ENCODE data around the gene PSMD13. TPM values are rescaled to one million over a fixed set of nuclear protein-coding genes. Genes with fewer than 3 reads are reported as not detected.

PSMD13 gene
- total RNA-seq, 1 donor from 2014 or later: 81.8 TPM

Other genes starting within 250 kb of the PSMD13 start
- not detected for gene SCGB1C1, start 43.9 kb upstream of the PSMD13 start, total RNA-seq
- 20.5 TPM for gene BET1L, start 29.6 kb upstream of the PSMD13 start, total RNA-seq
- gene RIC8A, start 29.3 kb upstream of the PSMD13 start, total RNA-seq: 60.3 TPM
- 6.2 TPM for gene SIRT3, start 634 bp upstream of the PSMD13 start, total RNA-seq
- 0.12 TPM for gene NLRP6, start 41.4 kb downstream of the PSMD13 start, total RNA-seq
- gene PGGHG, start 52.1 kb downstream of the PSMD13 start, total RNA-seq: 2.4 TPM
- gene IFITM5, start 62.5 kb downstream of the PSMD13 start, total RNA-seq: not detected
- 94.0 TPM for gene IFITM2, start 70.8 kb downstream of the PSMD13 start, total RNA-seq
- 59.8 TPM for gene IFITM1, start 77.1 kb downstream of the PSMD13 start, total RNA-seq
- gene IFITM3, start 83.9 kb downstream of the PSMD13 start, total RNA-seq: 180 TPM
- 0.32 TPM for gene B4GALNT4, start 132.5 kb downstream of the PSMD13 start, total RNA-seq
- 359 TPM for gene PKP3, start 157.2 kb downstream of the PSMD13 start, total RNA-seq
- gene SIGIRR, start 178.0 kb downstream of the PSMD13 start, total RNA-seq: 15.4 TPM
- gene ANO9, start 205.0 kb downstream of the PSMD13 start, total RNA-seq: 12.8 TPM
- gene PTDSS2, start 213.3 kb downstream of the PSMD13 start, total RNA-seq: 12.0 TPM

Data from esophagus mucosa (tissue), 1 donor.